Adrenal gland (tissue), 12 donors: Measurements from ENCODE around the gene PTPRE. TPM values are rescaled to one million over a fixed set of nuclear protein-coding genes. Genes with fewer than 3 reads are reported as not detected.

Experiments
- DNase-seq, 7 donors: peaks; one replicate each; pipeline ENCODE4 v3.0.0-alpha.2; 2019 to 2020
- H3K27ac ChIP-seq, 5 donors: fragments of 200-600 bp; sonication (generic) in 4 of 5; 1 replicate in 3 of 5; 2 replicates in 2 of 5; pipeline versions ENCODE4 v1.5.1 to v1.8.0; 2016 to 2020; ENCODE audit warnings: mild to moderate bottlenecking in 1 of 5
- H3K27me3 ChIP-seq: fragments of 200-600 bp; 2 replicates; pipeline ENCODE4 v1.8.0; 2021
- H3K36me3 ChIP-seq, 2 donors: fragments of 200-600 bp; replicated peaks in 1 of 2; 1 replicate in 1 of 2; 2 replicates in 1 of 2; pipeline versions ENCODE4 v1.5.1 to v1.8.0; 2018 to 2022
- H3K4me1 ChIP-seq, 2 donors: fragments of 200-600 bp; replicated peaks in 1 of 2; 1 replicate in 1 of 2; 2 replicates in 1 of 2; pipeline versions ENCODE4 v1.5.1 to v1.8.0; 2018 to 2021
- H3K4me3 ChIP-seq, 4 donors: fragments of 200-600 bp; sonication (generic) in 3 of 4; one replicate each; pipeline ENCODE4 v1.5.1; 2016 to 2018
- H3K9me3 ChIP-seq, 3 donors: fragments of 200-600 bp; sonication (generic) in 1 of 3; replicated peaks in 1 of 3; 1 replicate in 2 of 3; 2 replicates in 1 of 3; pipeline versions ENCODE4 v1.5.1 to v1.8.0; 2016 to 2021
- CTCF ChIP-seq, 6 experiments: fragments of 450-650 bp in 4 of 6; fragments of 200-600 bp in 2 of 6; sonication (generic) in 1 of 6; IDR thresholded peaks; 1 replicate in 5 of 6; 2 replicates in 1 of 6; pipeline versions ENCODE4 v1.5.1 to v1.8.0; 2016 to 2021; ENCODE audit warnings: antibody characterized with exemption in 6 of 6, mild to moderate bottlenecking in 2 of 6, moderate library complexity in 1 of 6
- POLR2A ChIP-seq, 2 donors: fragments of 450-650 bp; IDR thresholded peaks; one replicate each; pipeline ENCODE4 v1.6.1; 2017; ENCODE audit warnings: antibody characterized with exemption in 2 of 2, mild to moderate bottlenecking in 2 of 2, moderate library complexity in 1 of 2
- WGBS, 4 donors: extraction: QIAGEN DNeasy Blood & Tissue Kit in 2 of 4; methylation state at CpG; one replicate each; pipeline versions ENCODE4 v1.1.5 to v1.1.7; 2013 to 2017; 5-methylcytosine and 5-hydroxymethylcytosine counted together
- intact Hi-C, 2 donors: fragments of 100-400 bp; cut with DNase I; formaldehyde crosslinking; loops; one replicate each; pipeline versions ENCODE4 v1.14.1 to v1.15.0; 2022 to 2023
- polyA plus RNA-seq, 3 donors: library from polyadenylated mRNA; stranded (reverse); fragments of 200-250 nt in 2 of 3; fragments of 350-450 nt in 1 of 3; fragmentation: Illumina TruSeq in 1 of 3; extraction: RNeasy Lipid Tissue Mini Kit (QIAGEN cat#74804) in 1 of 3; gene quantifications; one replicate each; pipeline ENCODE4 v1.2.3, GENCODE V29; 2013 to 2014
- total RNA-seq, 9 donors: library from RNA; depleted of rRNA in 4 of 9; stranded (reverse); fragments of >200 nt in 4 of 9; fragments of 120-200 nt in 1 of 9; fragmentation: NEBNext Ultra II Directional in 1 of 9; extraction: Animal tissue kit (Norgen Biotek cat#: 25700) in 1 of 9; gene quantifications; one replicate each; pipeline versions ENCODE4 v1.1.0 to v1.2.4, GENCODE V29; 2013 to 2023
- donor health status: healthy with polysubstance abuse.
- donor health status: Bipolar disorder and iron deficiency.
- donor health status: DM: yes; HTN: yes; CAD: no.
- donor health status: DM: no; HTN: no; CAD: no.
- donor health status: DM: no; HTN: no; CAD: no.
- donor health status: DM: yes; HTN: yes; CAD: no.

The PTPRE gene
- total and polyA plus RNA-seq, 12 donors, result 7.6 to 52.8 (median 41.0) TPM

DNA sequence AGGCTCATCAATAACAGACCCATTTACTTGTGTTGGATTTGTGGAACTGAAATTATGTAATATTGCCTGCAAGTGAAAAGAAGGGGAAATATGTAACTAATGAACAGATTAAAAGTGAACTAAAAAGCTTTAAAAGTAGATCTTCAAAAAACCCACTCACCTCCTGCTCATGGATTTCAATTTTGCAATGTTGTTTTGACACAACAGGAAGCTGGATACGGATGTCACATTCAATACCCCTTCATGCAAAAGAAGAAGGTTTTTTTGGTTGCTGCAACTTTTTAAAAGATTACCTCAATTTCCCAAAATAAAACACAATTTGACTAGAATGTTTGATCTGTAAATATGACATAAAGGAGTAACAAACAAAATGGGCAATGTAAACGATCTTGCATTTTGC is 216.0 kb downstream of the PTPRE start:
- H3K27me3 ChIP-seq, result peaks cover 27% of the 10 kb centered on the region

DNA sequence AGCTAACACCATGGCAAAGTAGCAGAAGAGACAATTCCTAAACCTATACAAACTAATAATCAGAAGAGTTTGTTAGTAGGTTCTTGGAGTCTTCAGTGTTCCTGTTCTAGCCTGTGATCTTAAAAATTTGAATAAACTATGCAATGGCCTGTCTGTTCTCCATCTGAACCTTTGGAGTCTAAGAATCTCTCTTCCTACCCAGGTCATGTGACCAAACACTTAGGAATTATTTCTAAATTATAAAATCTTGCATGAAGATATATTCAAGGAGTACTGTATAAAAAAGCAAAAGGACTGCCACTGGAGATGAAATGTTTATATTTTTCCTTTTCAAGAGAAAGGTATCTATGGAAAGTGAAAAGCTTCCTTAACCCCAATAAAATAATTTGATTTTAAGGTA is 216.9 kb downstream of the PTPRE start:
- intact Hi-C loops, result no loop called here
- DNase-seq, result no peak
- Histone ChIP-seq H3K9me3 (no peaks in the 10 kb centered on the region), H3K4me3 (no peak overlapping the region), H3K4me1 (peaks cover 0 to 7% of the 10 kb centered on the region in 2 donors), H3K27ac (no peak overlapping the region), H3K36me3 (no peaks in the 10 kb centered on the region), H3K27me3 (peaks cover 27% of the 10 kb centered on the region)
- TF ChIP-seq POLR2A (IDR thresholded peaks at IDR 0.05) (no peak), CTCF (IDR thresholded peaks at IDR 0.05) (no peak)

More for the DNA sequence above, 216.0 kb downstream of the PTPRE start:
- 74 to 88% (median 82%) methylated on average over 2 of the region's 2 CpGs for WGBS, 4 donors
- no peak overlapping the region for H3K27ac ChIP-seq
- no peak for DNase-seq
- H3K4me1 ChIP-seq, result peaks cover 0 to 7% of the 10 kb centered on the region in 2 donors
- intact Hi-C loops, result no loop called here
- TF ChIP-seq POLR2A (IDR thresholded peaks at IDR 0.05) (no peak), CTCF (IDR thresholded peaks at IDR 0.05) (no peak)
- H3K4me3 ChIP-seq, result no peak overlapping the region
- H3K9me3 ChIP-seq, result no peaks in the 10 kb centered on the region
- no peaks in the 10 kb centered on the region for H3K36me3 ChIP-seq

DNA sequence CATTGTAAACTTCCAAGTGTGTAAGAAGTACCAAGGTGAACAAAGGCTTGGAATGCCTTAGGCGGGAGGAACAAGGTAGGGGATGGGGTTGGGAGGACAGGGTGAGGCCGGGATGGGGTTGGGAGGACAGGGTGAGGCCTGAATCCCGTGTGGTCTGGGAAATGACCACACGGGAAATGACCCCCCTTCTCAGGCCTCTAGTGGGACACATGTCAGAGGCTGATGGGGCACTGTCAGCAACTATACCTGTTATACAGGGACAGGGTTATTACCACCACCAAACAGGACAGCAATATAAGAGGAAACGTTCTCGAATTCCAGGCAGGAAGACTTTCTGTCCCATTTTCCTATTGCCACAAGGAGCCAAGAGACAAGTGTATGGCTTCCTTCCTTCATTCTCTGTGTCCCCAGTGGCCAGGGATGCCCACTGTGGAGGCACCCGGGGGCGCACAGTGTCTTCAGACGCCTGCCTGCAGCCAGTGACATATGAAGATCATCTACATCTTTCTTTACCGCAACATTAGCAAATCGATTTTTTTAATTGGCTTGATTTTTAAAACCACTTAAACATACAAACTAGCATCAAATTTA is 218.0 kb downstream of the PTPRE start:
- WGBS, 4 donors, result 48 to 64% (median 56%) methylated on average over 11 of the region's 11 CpGs

GRCh38 chr10:128125416-128125943 is 218.6 kb downstream of the PTPRE start:
- 6 to 18% (median 12%) methylated on average over 19 to 33 of the region's 33 CpGs for WGBS, 4 donors
- intact Hi-C loops, result no loop called here
- peak overlapping the region in 2 of 4 donors; percentile 43 to 59 for H3K4me3 ChIP-seq
- TF ChIP-seq POLR2A (IDR thresholded peaks at IDR 0.05) (no peak), CTCF (IDR thresholded peaks at IDR 0.05) (no peak)
- DNase-seq, result no peak
- no peaks in the 10 kb centered on the region for H3K36me3 ChIP-seq
- H3K27me3 ChIP-seq, result peaks cover 23% of the 10 kb centered on the region
- H3K4me1 ChIP-seq, result peaks cover 0 to 7% of the 10 kb centered on the region in 2 donors
- no peak overlapping the region for H3K27ac ChIP-seq
- no peaks in the 10 kb centered on the region for H3K9me3 ChIP-seq

More for the DNA sequence above, 218.0 kb downstream of the PTPRE start:
- H3K4me1 ChIP-seq, result peaks cover 0 to 7% of the 10 kb centered on the region in 2 donors
- TF ChIP-seq CTCF (IDR thresholded peaks at IDR 0.05) (no peak), POLR2A (IDR thresholded peaks at IDR 0.05) (no peak)
- no peaks in the 10 kb centered on the region for H3K9me3 ChIP-seq
- H3K4me3 ChIP-seq, result no peak overlapping the region
- intact Hi-C loops, result no loop called here
- no peak overlapping the region for H3K27ac ChIP-seq
- no peaks in the 10 kb centered on the region for H3K36me3 ChIP-seq
- DNase-seq, result no peak
- peaks cover 27% of the 10 kb centered on the region for H3K27me3 ChIP-seq
